GM10248 (cell line): ENCODE measurements around the gene DRG2.

ENCODE experiments used
- CTCF ChIA-PET: fragments of 300-600 bp; sonication (Branson Sonifier 250); formaldehyde crosslinking; extraction: SDS; loops from one replicate; lab custom pipeline; 2021; ENCODE audit warnings: antibody characterized with exemption; lab: Yijun Ruan, JAX
- POLR2A ChIA-PET: fragments of 350-650 bp; sonication (Branson Sonifier 250); formaldehyde crosslinking; extraction: SDS; loops from one replicate; lab custom pipeline; 2020; ENCODE audit warnings: antibody characterized with exemption; lab: Yijun Ruan, JAX
- DNase-seq: peaks from one replicate; pipeline ENCODE4 v3.0.0; 2012; ENCODE audit errors: extremely low spot score
- CTCF ChIP-seq: IDR thresholded peaks from 2 replicates; pipeline ENCODE4 v1.5.1; 2012; ENCODE audit warnings: mild to moderate bottlenecking, low read depth; ENCODE audit errors: extremely low read depth, missing control alignments, control extremely low read depth

Gene DRG2

GRCh38 chr17:18070861-18071340, 16.8 kb upstream of the DRG2 start:
- CTCF ChIA-PET, result interaction anchor here (1.0 to 1.5 kb wide), 2 partner anchors 9 to 28 kb away, joined by 3 read pairs; no protein-coding TSS in a partner anchor
- TF ChIP-seq CTCF, result no peak
- POLR2A ChIA-PET, result no interaction called here
- DNase-seq, result no peak

- TF ChIP-seq CTCF, result no peak
- POLR2A ChIA-PET, result no interaction called here
- no peak for DNase-seq
- CTCF ChIA-PET, result no interaction called here
Observed at GRCh38 chr17:18071751-18072150, 16.0 kb upstream of the DRG2 start.

- no peak for TF ChIP-seq CTCF
- CTCF ChIA-PET, result no interaction called here
- no peak for DNase-seq
- POLR2A ChIA-PET, result no interaction called here
Observed at GRCh38 chr17:18074566-18075272, 13.0 kb upstream of the DRG2 start.

- ChIA-PET POLR2A (no interaction called here), CTCF (interaction anchor here (0.6 to 1.3 kb wide), 2 partner anchors 10 to 24 kb away, joined by 3 read pairs; no protein-coding TSS in a partner anchor)
- no peak for TF ChIP-seq CTCF
- no peak for DNase-seq
Observed at GRCh38 chr17:18076936-18077335, 10.8 kb upstream of the DRG2 start.

- no peak for TF ChIP-seq CTCF
- ChIA-PET POLR2A (no interaction called here), CTCF (interaction anchor here (0.8 to 1.7 kb wide), 2 partner anchors 9 to 11 kb away, joined by 3 to 5 read pairs; no protein-coding TSS in a partner anchor)
- DNase-seq, result no peak
Observed at GRCh38 chr17:18079543-18079942, 8.2 kb upstream of the DRG2 start.

- TF ChIP-seq CTCF, result no peak
- CTCF ChIA-PET, result no interaction called here
- DNase-seq, result no peak
- POLR2A ChIA-PET, result no interaction called here
Observed at GRCh38 chr17:18084256-18084655, 3.5 kb upstream of the DRG2 start.
